ENCODE results near the gene LDLRAD3. TPM values are rescaled to one million over a fixed set of nuclear protein-coding genes. Genes with fewer than 3 reads are reported as not detected.

Gene LDLRAD3
- total and polyA plus RNA-seq, 4 donors: 2.2 to 14.3 (median 9.9) TPM

DNA sequence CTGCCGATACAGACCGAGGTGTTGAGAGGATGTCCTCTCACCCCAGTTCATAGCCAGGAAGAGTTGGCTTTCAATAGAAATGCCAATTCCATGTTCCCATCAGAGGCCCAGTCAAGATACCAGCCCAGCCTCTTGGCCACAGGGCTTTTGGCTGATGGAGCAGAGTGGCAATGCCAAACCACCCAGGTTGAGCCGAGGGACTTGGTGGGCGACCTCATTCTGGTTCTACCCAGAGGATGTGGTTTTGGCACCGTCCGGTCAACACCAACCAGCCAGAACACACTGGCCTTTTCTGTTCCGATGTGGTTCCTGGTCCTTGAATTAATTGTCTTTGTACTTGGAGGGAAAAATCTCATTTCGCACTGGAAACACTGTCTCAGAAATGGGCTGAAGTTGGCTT is 284.8 kb downstream of the LDLRAD3 start:
- DNase-seq (no peak), ATAC-seq (ENCODE audit: insufficient read depth, low FRiP score) (no peak)
- TF ChIP-seq, protein P1, sequence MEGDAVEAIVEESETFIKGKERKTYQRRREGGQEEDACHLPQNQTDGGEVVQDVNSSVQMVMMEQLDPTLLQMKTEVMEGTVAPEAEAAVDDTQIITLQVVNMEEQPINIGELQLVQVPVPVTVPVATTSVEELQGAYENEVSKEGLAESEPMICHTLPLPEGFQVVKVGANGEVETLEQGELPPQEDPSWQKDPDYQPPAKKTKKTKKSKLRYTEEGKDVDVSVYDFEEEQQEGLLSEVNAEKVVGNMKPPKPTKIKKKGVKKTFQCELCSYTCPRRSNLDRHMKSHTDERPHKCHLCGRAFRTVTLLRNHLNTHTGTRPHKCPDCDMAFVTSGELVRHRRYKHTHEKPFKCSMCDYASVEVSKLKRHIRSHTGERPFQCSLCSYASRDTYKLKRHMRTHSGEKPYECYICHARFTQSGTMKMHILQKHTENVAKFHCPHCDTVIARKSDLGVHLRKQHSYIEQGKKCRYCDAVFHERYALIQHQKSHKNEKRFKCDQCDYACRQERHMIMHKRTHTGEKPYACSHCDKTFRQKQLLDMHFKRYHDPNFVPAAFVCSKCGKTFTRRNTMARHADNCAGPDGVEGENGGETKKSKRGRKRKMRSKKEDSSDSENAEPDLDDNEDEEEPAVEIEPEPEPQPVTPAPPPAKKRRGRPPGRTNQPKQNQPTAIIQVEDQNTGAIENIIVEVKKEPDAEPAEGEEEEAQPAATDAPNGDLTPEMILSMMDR (IDR thresholded peaks at IDR 0.05; ENCODE audit: control extremely low read depth, extremely low read depth): no peak
- Histone ChIP-seq H3K9me3 (ENCODE audit: control insufficient read depth in 4 of 4, insufficient read depth in 3 of 4, low read length in 3 of 4) (no peaks in the 10 kb centered on the region), H3K27me3 (ENCODE audit: control insufficient read depth in 3 of 3, insufficient read depth in 3 of 3, low read length in 2 of 3) (no peaks in the 10 kb centered on the region), H3K9ac (ENCODE audit: insufficient read depth in 1 of 2, low read length in 2 of 2) (no peak overlapping the region), H3K4me1 (ENCODE audit: control insufficient read depth in 5 of 5, insufficient read depth in 5 of 5, low read length in 5 of 5) (peaks cover 0 to 27% (median 0%) of the 10 kb centered on the region in 5 donors), H3K36me3 (ENCODE audit: control insufficient read depth in 4 of 4, insufficient read depth in 4 of 4, low read length in 4 of 4) (no peaks in the 10 kb centered on the region), H3K27ac (ENCODE audit: low read depth in 1 of 2, low read length in 1 of 2) (no peak overlapping the region), H3K4me3 (no peak overlapping the region)
- 88 to 95% methylated on average over 8 of the region's 8 CpGs for WGBS, 2 donors

DNA sequence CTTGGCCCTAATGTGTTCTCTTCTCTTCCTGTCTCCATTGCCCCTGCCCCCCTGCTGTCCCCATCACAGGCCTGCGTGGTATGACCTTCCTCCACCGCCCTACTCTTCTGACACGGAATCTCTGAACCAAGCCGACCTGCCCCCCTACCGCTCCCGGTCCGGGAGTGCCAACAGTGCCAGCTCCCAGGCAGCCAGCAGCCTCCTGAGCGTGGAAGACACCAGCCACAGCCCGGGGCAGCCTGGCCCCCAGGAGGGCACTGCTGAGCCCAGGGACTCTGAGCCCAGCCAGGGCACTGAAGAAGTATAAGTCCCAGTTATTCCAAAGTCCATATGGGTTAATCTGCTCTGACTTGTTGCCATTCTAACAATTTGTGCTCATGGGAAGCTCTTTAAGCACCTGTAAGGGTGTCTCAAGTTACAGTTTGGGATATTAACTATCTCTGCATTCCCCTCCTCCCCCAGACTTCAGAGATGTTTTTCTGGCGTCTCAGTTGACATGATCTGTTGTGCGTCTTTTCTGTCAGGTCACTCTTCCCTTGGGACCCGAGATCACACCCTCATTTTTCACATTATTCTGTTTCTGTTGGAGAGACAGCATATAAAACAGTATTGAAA is 285.3 kb downstream of the LDLRAD3 start:
- TF ChIP-seq, protein P1 (IDR thresholded peaks at IDR 0.05; ENCODE audit: control extremely low read depth, extremely low read depth): no peak
- H3K4me1 ChIP-seq (ENCODE audit: control insufficient read depth in 5 of 5, insufficient read depth in 5 of 5, low read length in 5 of 5): peaks cover 0 to 27% (median 0%) of the 10 kb centered on the region in 5 donors
- ATAC-seq (ENCODE audit: insufficient read depth, low FRiP score) (no peak), DNase-seq (no peak)
- no peaks in the 10 kb centered on the region for H3K36me3 ChIP-seq (ENCODE audit: control insufficient read depth in 4 of 4, insufficient read depth in 4 of 4, low read length in 4 of 4)
- no peak overlapping the region for H3K9ac ChIP-seq (ENCODE audit: insufficient read depth in 1 of 2, low read length in 2 of 2)
- H3K27me3 ChIP-seq (ENCODE audit: control insufficient read depth in 3 of 3, insufficient read depth in 3 of 3, low read length in 2 of 3): no peaks in the 10 kb centered on the region
- no peak overlapping the region for H3K27ac ChIP-seq (ENCODE audit: low read depth in 1 of 2, low read length in 1 of 2)
- H3K4me3 ChIP-seq: no peak overlapping the region
- H3K9me3 ChIP-seq (ENCODE audit: control insufficient read depth in 4 of 4, insufficient read depth in 3 of 4, low read length in 3 of 4): no peaks in the 10 kb centered on the region
- WGBS, 2 donors: 94 to 95% methylated on average over 12 of the region's 12 CpGs

- H3K9ac ChIP-seq (ENCODE audit: insufficient read depth in 1 of 2, low read length in 2 of 2): no peak overlapping the region
- no peaks in the 10 kb centered on the region for H3K36me3 ChIP-seq (ENCODE audit: control insufficient read depth in 4 of 4, insufficient read depth in 4 of 4, low read length in 4 of 4)
- WGBS, 2 donors: 63 to 71% methylated on average over 11 of the region's 11 CpGs
- peaks cover 0 to 27% (median 0%) of the 10 kb centered on the region in 5 donors for H3K4me1 ChIP-seq (ENCODE audit: control insufficient read depth in 5 of 5, insufficient read depth in 5 of 5, low read length in 5 of 5)
- no peak overlapping the region for H3K27ac ChIP-seq (ENCODE audit: low read depth in 1 of 2, low read length in 1 of 2)
- TF ChIP-seq, protein P1 (IDR thresholded peaks at IDR 0.05; ENCODE audit: control extremely low read depth, extremely low read depth): no peak
- H3K9me3 ChIP-seq (ENCODE audit: control insufficient read depth in 4 of 4, insufficient read depth in 3 of 4, low read length in 3 of 4): no peaks in the 10 kb centered on the region
- ATAC-seq (ENCODE audit: insufficient read depth, low FRiP score) (no peak), DNase-seq (peak in 2 of 3 donors; percentile 58 to 70)
- H3K4me3 ChIP-seq: no peak overlapping the region
- no peaks in the 10 kb centered on the region for H3K27me3 ChIP-seq (ENCODE audit: control insufficient read depth in 3 of 3, insufficient read depth in 3 of 3, low read length in 2 of 3)
These were observed 287.2 kb downstream of the LDLRAD3 start for GRCh38 chr11:36230779-36231699.

Measured in lung (tissue), 12 donors.